Neural progenitor cell (in vitro differentiated cells): ENCODE measurements around the gene NLRP2B. TPM values are rescaled to one million over a fixed set of nuclear protein-coding genes. Genes with fewer than 3 reads are reported as not detected.

Experiments
- DNase-seq: peaks from one replicate; pipeline ENCODE4 v3.0.0-alpha.2; 2016; ENCODE audit warnings: low spot score
- H2AFZ ChIP-seq: fragments of 200-600 bp; sonication (generic); replicated peaks from 2 replicates; pipeline ENCODE4 v1.6.1; 2016; ENCODE audit warnings: antibody characterized with exemption
- H3F3A ChIP-seq: fragments of 200-600 bp; sonication (generic); 2 replicates; pipeline ENCODE4 v1.6.1; 2016; ENCODE audit warnings: antibody characterized with exemption, low read depth
- H3K27ac ChIP-seq: fragments of 200-600 bp; sonication (generic); 2 replicates; pipeline ENCODE4 v1.5.1; 2016; ENCODE audit warnings: mild to moderate bottlenecking
- H3K27me3 ChIP-seq: fragments of 200-600 bp; sonication (generic); 2 replicates; pipeline ENCODE4 v1.6.1; 2016; ENCODE audit warnings: mild to moderate bottlenecking, moderate library complexity
- H3K36me3 ChIP-seq: fragments of 200-600 bp; sonication (generic); 2 replicates; pipeline ENCODE4 v1.5.1; 2016
- H3K4me1 ChIP-seq: fragments of 200-600 bp; sonication (generic); 2 replicates; pipeline ENCODE4 v1.6.1; 2016; ENCODE audit warnings: mixed run types
- H3K4me2 ChIP-seq: fragments of 200-600 bp; sonication (generic); 2 replicates; pipeline ENCODE4 v1.6.1; 2016
- H3K4me3 ChIP-seq: fragments of 200-600 bp; sonication (generic); 2 replicates; pipeline ENCODE4 v1.5.1; 2016
- H3K79me2 ChIP-seq: fragments of 200-600 bp; sonication (generic); 2 replicates; pipeline ENCODE4 v1.6.1; 2016; ENCODE audit warnings: low read depth
- H3K9ac ChIP-seq: fragments of 200-600 bp; sonication (generic); 2 replicates; pipeline ENCODE4 v1.6.1; 2016
- H3K9me3 ChIP-seq: fragments of 200-600 bp; sonication (generic); 2 replicates; pipeline ENCODE4 v1.5.1; 2016; ENCODE audit warnings: low read depth
- H4K20me1 ChIP-seq: fragments of 200-600 bp; sonication (generic); 2 replicates; pipeline ENCODE4 v1.6.1; 2016; ENCODE audit warnings: low read depth
- H3K27ac Mint-ChIP-seq: 3 replicates; pipeline ENCODE4 v1.8.0; 2021; ENCODE audit warnings: mixed read lengths
- H3K27me3 Mint-ChIP-seq: 2 replicates; pipeline ENCODE4 v1.8.0; 2022; ENCODE audit warnings: low read depth, mild to moderate bottlenecking, inconsistent platforms, moderate library complexity, mixed read lengths; ENCODE audit not compliant: insufficient read depth
- H3K36me3 Mint-ChIP-seq: 3 replicates; pipeline ENCODE4 v1.8.0; 2021; ENCODE audit warnings: mixed read lengths
- H3K4me1 Mint-ChIP-seq: 3 replicates; pipeline ENCODE4 v1.8.0; 2021; ENCODE audit warnings: mixed read lengths
- H3K4me3 Mint-ChIP-seq: 3 replicates; pipeline ENCODE4 v1.8.0; 2021; ENCODE audit warnings: mild to moderate bottlenecking, moderate library complexity, mixed read lengths
- H3K9me3 Mint-ChIP-seq: 3 replicates; pipeline ENCODE4 v1.8.0; 2020; ENCODE audit warnings: mixed read lengths
- CTCF ChIP-seq: fragments of 200-600 bp; sonication (generic); IDR thresholded peaks from 2 replicates; pipeline ENCODE4 v1.5.1; 2017; ENCODE audit warnings: antibody characterized with exemption, mild to moderate bottlenecking
- EZH2 ChIP-seq: fragments of 200-600 bp; sonication (generic); IDR thresholded peaks from 2 replicates; pipeline ENCODE4 v1.6.1; 2017; ENCODE audit warnings: antibody characterized with exemption, mild to moderate bottlenecking, moderate library complexity
- EZH2phosphoT487 ChIP-seq: fragments of 200-600 bp; sonication (generic); IDR thresholded peaks from 2 replicates; pipeline ENCODE4 v1.6.1; 2017; ENCODE audit warnings: antibody characterized with exemption
- total RNA-seq: library from RNA; depleted of rRNA; stranded (reverse); fragments of >200 nt; gene quantifications from 2 replicates; pipeline ENCODE4 v1.2.3, GENCODE V29; 2015; ENCODE audit warnings: low replicate concordance

The NLRP2B gene
- total RNA-seq, 1 donor from 2014 or later = not detected

- no peaks in the 10 kb centered on the region for H3F3A ChIP-seq
- Mint-ChIP-seq H3K27me3 (no peaks in the 10 kb centered on the region), H3K4me3 (no peak overlapping the region), H3K36me3 (no peaks in the 10 kb centered on the region), H3K27ac (no peak overlapping the region), H3K4me1 (no peaks in the 10 kb centered on the region), H3K9me3 (peaks cover 10% of the 10 kb centered on the region)
- H3K4me3 ChIP-seq = no peak overlapping the region
- H3K9ac ChIP-seq = no peak overlapping the region
- no peaks in the 10 kb centered on the region for H3K4me1 ChIP-seq
- no peak for DNase-seq
- no peak overlapping the region for H3K27ac ChIP-seq
- H3K36me3 ChIP-seq = no peaks in the 10 kb centered on the region
- no peaks in the 10 kb centered on the region for H3K27me3 ChIP-seq
- TF ChIP-seq CTCF (no peak), EZH2phosphoT487 (no peak), EZH2 (no peak)
- no peaks in the 10 kb centered on the region for H3K79me2 ChIP-seq
- H4K20me1 ChIP-seq = no peaks in the 10 kb centered on the region
- no peak overlapping the region for H3K4me2 ChIP-seq
- peaks cover 10% of the 10 kb centered on the region for H3K9me3 ChIP-seq
- H2AFZ ChIP-seq = no peak overlapping the region
Observed at GRCh38 chrX:57669961-57670360, 10.1 kb downstream of the NLRP2B start.

GRCh38 chrX:57667010-57667409, 13.1 kb downstream of the NLRP2B start:
- no peaks in the 10 kb centered on the region for H4K20me1 ChIP-seq
- Mint-ChIP-seq H3K27ac (no peak overlapping the region), H3K4me1 (no peaks in the 10 kb centered on the region), H3K36me3 (no peaks in the 10 kb centered on the region), H3K4me3 (no peak overlapping the region), H3K9me3 (peaks cover 5% of the 10 kb centered on the region), H3K27me3 (no peaks in the 10 kb centered on the region)
- H3K4me1 ChIP-seq = no peaks in the 10 kb centered on the region
- H3K4me3 ChIP-seq = no peak overlapping the region
- H3K36me3 ChIP-seq = no peaks in the 10 kb centered on the region
- H3K4me2 ChIP-seq = no peak overlapping the region
- no peak overlapping the region for H2AFZ ChIP-seq
- no peak overlapping the region for H3K9ac ChIP-seq
- H3K79me2 ChIP-seq = no peaks in the 10 kb centered on the region
- TF ChIP-seq EZH2phosphoT487 (no peak), CTCF (no peak), EZH2 (no peak)
- no peaks in the 10 kb centered on the region for H3F3A ChIP-seq
- no peak for DNase-seq
- no peaks in the 10 kb centered on the region for H3K27me3 ChIP-seq
- H3K9me3 ChIP-seq = peaks cover 10% of the 10 kb centered on the region
- H3K27ac ChIP-seq = no peak overlapping the region

GRCh38 chrX:57655065-57655464, 25.0 kb downstream of the NLRP2B start:
- no peaks in the 10 kb centered on the region for H3K4me1 Mint-ChIP-seq
- no peak overlapping the region for H3K9ac ChIP-seq
- no peak overlapping the region for H3K4me2 ChIP-seq
- H3K27me3 ChIP-seq = no peaks in the 10 kb centered on the region
- H3K27ac Mint-ChIP-seq = no peak overlapping the region
- no peaks in the 10 kb centered on the region for H3K79me2 ChIP-seq
- H3K36me3 Mint-ChIP-seq = no peaks in the 10 kb centered on the region
- no peak overlapping the region for H2AFZ ChIP-seq
- no peaks in the 10 kb centered on the region for H4K20me1 ChIP-seq
- H3K36me3 ChIP-seq = no peaks in the 10 kb centered on the region
- H3K9me3 Mint-ChIP-seq = peaks cover 8% of the 10 kb centered on the region
- no peak overlapping the region for H3K4me3 ChIP-seq
- peaks cover 9% of the 10 kb centered on the region for H3K4me1 ChIP-seq
- no peaks in the 10 kb centered on the region for H3K27me3 Mint-ChIP-seq
- DNase-seq = no peak
- H3F3A ChIP-seq = no peaks in the 10 kb centered on the region
- TF ChIP-seq CTCF (no peak), EZH2phosphoT487 (no peak), EZH2 (no peak)
- no peak overlapping the region for H3K4me3 Mint-ChIP-seq
- H3K27ac ChIP-seq = no peak overlapping the region
- peaks cover 19% of the 10 kb centered on the region for H3K9me3 ChIP-seq

GRCh38 chrX:57652705-57653104, 27.4 kb downstream of the NLRP2B start:
- no peak overlapping the region for H3K4me3 Mint-ChIP-seq
- Histone ChIP-seq H2AFZ (no peak overlapping the region), H3K79me2 (no peaks in the 10 kb centered on the region), H3K4me3 (no peak overlapping the region), H3K27me3 (no peaks in the 10 kb centered on the region), H3K27ac (no peak overlapping the region), H3K4me1 (peaks cover 9% of the 10 kb centered on the region), H4K20me1 (no peaks in the 10 kb centered on the region), H3K36me3 (no peaks in the 10 kb centered on the region), H3K4me2 (no peak overlapping the region), H3K9me3 (peaks cover 19% of the 10 kb centered on the region), H3K9ac (no peak overlapping the region), H3F3A (no peaks in the 10 kb centered on the region)
- no peak for TF ChIP-seq EZH2
- TF ChIP-seq EZH2phosphoT487 = no peak
- TF ChIP-seq CTCF = no peak
- DNase-seq = no peak
- no peaks in the 10 kb centered on the region for H3K4me1 Mint-ChIP-seq
- peaks cover 8% of the 10 kb centered on the region for H3K9me3 Mint-ChIP-seq
- no peaks in the 10 kb centered on the region for H3K36me3 Mint-ChIP-seq
- H3K27ac Mint-ChIP-seq = no peak overlapping the region
- H3K27me3 Mint-ChIP-seq = peaks cover 2% of the 10 kb centered on the region
